ENCODE data around the gene FBP1.
A peak's percentile ranks its signal among the peaks of the same experiment; 100 is the strongest.

The FBP1 gene

DNA sequence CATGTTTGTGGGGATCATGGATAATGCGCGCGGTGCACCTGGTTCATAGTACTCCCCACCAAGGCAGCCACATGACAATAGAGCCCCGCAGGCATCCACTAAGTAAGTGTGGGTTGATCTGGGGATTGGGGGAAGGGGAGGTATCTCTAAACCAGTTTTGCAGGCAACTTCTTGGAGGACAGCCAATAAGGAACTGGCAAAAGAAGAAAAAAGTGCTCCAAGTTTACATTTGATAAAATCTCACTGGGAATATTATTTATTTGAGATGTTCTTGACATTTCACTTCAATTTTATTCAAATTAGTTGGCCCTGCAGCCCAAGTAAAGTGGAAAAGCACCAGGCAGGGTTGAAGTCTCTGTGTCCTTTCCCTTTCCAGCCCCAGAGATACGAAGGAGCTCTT lies 8.5 kb downstream of the FBP1 start:
- Histone ChIP-seq H3K4me3 (no peak overlapping the region), H4K20me1 (no peaks in the 10 kb centered on the region), H3K4me2 (no peak overlapping the region), H3K9ac (no peak overlapping the region), H3K9me3 (replicated peaks in 1 of 11) (peaks cover 0 to under 1% (median 0%) of the 10 kb centered on the region in 11 experiments; a peak in 1 of 22 replicates), H3K27ac (no peak overlapping the region), H3K4me1 (peaks cover 0 to 7% (median 4%) of the 10 kb centered on the region in 10 experiments; a peak in 9 of 20 replicates), H3K36me3 (no peaks in the 10 kb centered on the region), H3K27me3 (no peaks in the 10 kb centered on the region)
- no peak for TF ChIP-seq Cebpa-rat (IDR thresholded peaks at IDR 0.05)

DNA sequence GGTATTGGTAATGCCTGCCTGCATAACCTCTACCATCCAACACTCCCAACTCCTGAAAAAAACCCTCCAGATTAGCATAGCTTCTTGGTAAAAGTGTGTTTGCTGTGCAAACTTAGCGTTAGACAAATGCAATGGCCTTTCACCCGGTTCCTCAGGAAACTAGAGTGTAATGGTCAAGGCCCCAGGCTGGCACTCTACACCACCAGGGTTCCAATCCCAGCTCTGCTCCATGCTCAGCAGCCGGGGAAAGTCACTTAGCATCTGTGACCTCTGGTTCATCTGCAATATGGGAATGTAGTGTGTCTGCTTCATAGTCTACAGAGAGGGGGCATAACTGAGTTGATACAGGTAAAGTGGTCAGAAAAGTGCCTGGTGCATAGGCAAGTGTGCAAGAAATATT lies 9.0 kb downstream of the FBP1 start:
- H3K36me3 ChIP-seq, result no peaks in the 10 kb centered on the region
- no peak overlapping the region for H3K4me3 ChIP-seq
- H3K4me1 ChIP-seq, result peaks cover 0 to 12% (median 6%) of the 10 kb centered on the region in 10 experiments; a peak in 11 of 20 replicates
- no peak for TF ChIP-seq Cebpa-rat (IDR thresholded peaks at IDR 0.05)
- no peaks in the 10 kb centered on the region for H4K20me1 ChIP-seq
- no peaks in the 10 kb centered on the region for H3K27me3 ChIP-seq
- no peak overlapping the region for H3K27ac ChIP-seq
- H3K4me2 ChIP-seq, result no peak overlapping the region
- H3K9me3 ChIP-seq (replicated peaks in 1 of 11), result peaks cover 0 to 4% (median 0%) of the 10 kb centered on the region in 11 experiments; a peak in 1 of 22 replicates
- H3K9ac ChIP-seq, result no peak overlapping the region

DNA sequence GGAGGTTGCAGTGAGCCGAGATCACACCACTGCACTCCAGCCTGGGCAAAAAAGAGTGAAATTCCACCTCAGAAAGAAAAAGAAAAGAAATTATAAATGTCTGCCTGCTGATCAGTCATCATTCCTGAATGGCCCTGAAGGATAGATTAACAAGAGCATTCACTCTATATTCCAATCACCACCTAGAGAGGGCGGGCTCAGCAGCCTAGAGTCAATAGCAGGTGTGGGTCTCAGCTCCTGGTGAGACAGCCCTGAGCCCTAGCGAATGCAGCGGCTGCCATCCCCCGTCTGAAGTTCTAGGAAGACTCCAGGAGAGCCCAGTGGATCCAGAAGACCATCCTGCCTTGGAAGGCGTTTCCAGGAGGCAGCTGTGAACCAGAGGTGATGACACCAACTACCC lies 12.0 kb downstream of the FBP1 start:
- H3K4me3 ChIP-seq, result no peak overlapping the region
- peaks cover 4 to 16% (median 9%) of the 10 kb centered on the region in 10 experiments; a peak in 12 of 20 replicates for H3K4me1 ChIP-seq
- no peak overlapping the region for H3K4me2 ChIP-seq
- no peaks in the 10 kb centered on the region for H4K20me1 ChIP-seq
- TF ChIP-seq Cebpa-rat (IDR thresholded peaks at IDR 0.05), result no peak
- no peaks in the 10 kb centered on the region for H3K36me3 ChIP-seq
- H3K9ac ChIP-seq, result no peak overlapping the region
- H3K27ac ChIP-seq, result no peak overlapping the region
- H3K27me3 ChIP-seq, result no peaks in the 10 kb centered on the region
- H3K9me3 ChIP-seq (replicated peaks in 1 of 11), result 0 out of 22 replicates have a peak, but pooled peaks cover 0 to 4% (median 0%) of the 10 kb centered on the region in 11 experiments

DNA sequence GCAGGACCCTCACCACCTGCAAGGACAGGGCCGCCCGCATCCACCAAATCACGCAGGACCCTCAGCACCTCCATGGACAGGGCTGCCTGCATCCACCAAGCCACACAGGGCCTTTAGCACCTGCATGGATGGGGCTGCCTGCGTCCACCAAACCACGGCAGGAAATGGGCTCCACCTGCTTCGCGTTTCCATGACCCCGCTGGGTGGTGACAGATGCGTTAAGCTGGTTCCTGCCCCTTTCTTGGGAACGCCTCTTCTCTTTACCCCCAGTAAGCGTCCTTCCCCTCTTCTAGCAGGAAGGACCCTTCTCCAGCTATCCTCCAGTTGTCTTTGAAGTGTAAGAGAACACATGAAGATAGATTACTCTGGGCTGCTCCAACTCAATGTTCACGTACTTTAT lies 13.5 kb downstream of the FBP1 start:
- Histone ChIP-seq H3K9me3 (replicated peaks in 1 of 11) (0 out of 22 replicates have a peak, but pooled peaks cover 0 to 4% (median 0%) of the 10 kb centered on the region in 11 experiments), H3K27me3 (no peaks in the 10 kb centered on the region), H3K9ac (no peak overlapping the region), H3K4me2 (peak overlapping the region in 4 of 11 experiments; percentile 8 to 46 (median 31); a peak in 4 of 22 replicates), H3K27ac (no peak overlapping the region), H3K4me1 (peaks cover 4 to 27% (median 15%) of the 10 kb centered on the region in 10 experiments; a peak in 13 of 20 replicates), H3K4me3 (no peak overlapping the region), H4K20me1 (no peaks in the 10 kb centered on the region), H3K36me3 (no peaks in the 10 kb centered on the region)
- TF ChIP-seq Cebpa-rat (IDR thresholded peaks at IDR 0.05), result no peak

DNA sequence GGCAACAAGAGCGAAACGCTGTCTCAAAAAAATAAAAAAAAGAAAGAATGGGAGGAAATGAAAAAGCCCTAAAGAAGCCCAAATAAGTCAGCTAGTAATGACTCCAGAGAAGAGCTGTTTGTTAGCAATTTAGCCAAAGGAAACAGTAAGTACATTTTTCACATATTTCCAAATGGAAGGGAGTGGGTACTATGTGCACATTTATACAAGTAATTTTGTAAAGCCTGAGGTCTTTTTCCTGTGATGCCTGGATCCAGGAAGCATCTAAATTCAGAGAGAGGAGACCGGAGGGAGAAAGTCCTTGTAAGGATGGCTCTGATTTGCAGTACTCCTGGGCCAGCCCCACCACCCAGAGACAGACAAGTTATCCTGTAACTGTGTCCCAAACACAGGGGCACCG lies 14.7 kb downstream of the FBP1 start:
- Histone ChIP-seq H3K27ac (no peak overlapping the region), H3K4me1 (peaks cover 4 to 27% (median 15%) of the 10 kb centered on the region in 10 experiments; a peak in 13 of 20 replicates), H3K4me3 (no peak overlapping the region), H3K27me3 (no peaks in the 10 kb centered on the region), H3K4me2 (peak overlapping the region in 2 of 11 experiments; percentile 51 to 58; a peak in 4 of 22 replicates), H4K20me1 (no peaks in the 10 kb centered on the region), H3K9ac (no peak overlapping the region), H3K36me3 (no peaks in the 10 kb centered on the region), H3K9me3 (replicated peaks in 1 of 11) (peaks cover 0 to 14% (median 0%) of the 10 kb centered on the region in 11 experiments; a peak in 1 of 22 replicates)
- no peak for TF ChIP-seq Cebpa-rat (IDR thresholded peaks at IDR 0.05)

DNA sequence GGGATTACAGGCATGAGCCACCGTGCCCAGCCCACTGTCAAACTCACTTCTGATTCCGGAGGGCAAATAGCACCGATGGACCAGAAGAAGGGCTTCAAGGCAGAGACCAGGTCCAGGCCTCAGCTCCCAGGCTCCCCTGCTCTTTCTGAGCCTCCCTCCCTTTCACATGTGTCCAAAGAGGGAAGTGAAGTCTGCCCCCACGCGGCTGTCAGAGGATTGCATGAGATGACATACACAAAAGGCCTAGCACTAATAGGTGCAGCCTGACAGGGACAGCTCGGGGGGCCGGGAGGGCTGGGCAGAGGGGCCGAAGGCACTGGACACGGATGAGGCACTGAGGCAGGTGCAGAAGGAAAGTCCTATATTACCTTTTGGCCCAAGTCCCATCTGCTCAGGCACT lies 16.1 kb downstream of the FBP1 start:
- no peak overlapping the region for H3K4me3 ChIP-seq
- H4K20me1 ChIP-seq, result no peaks in the 10 kb centered on the region
- H3K36me3 ChIP-seq, result no peaks in the 10 kb centered on the region
- peaks cover 0 to 14% (median 0%) of the 10 kb centered on the region in 11 experiments; a peak in 1 of 22 replicates for H3K9me3 ChIP-seq (replicated peaks in 1 of 11)
- no peaks in the 10 kb centered on the region for H3K27me3 ChIP-seq
- no peak overlapping the region for H3K9ac ChIP-seq
- TF ChIP-seq Cebpa-rat (IDR thresholded peaks at IDR 0.05), result no peak
- no peak overlapping the region for H3K27ac ChIP-seq
- peaks cover 4 to 27% (median 15%) of the 10 kb centered on the region in 10 experiments; a peak in 13 of 20 replicates for H3K4me1 ChIP-seq
- no peak overlapping the region for H3K4me2 ChIP-seq

DNA sequence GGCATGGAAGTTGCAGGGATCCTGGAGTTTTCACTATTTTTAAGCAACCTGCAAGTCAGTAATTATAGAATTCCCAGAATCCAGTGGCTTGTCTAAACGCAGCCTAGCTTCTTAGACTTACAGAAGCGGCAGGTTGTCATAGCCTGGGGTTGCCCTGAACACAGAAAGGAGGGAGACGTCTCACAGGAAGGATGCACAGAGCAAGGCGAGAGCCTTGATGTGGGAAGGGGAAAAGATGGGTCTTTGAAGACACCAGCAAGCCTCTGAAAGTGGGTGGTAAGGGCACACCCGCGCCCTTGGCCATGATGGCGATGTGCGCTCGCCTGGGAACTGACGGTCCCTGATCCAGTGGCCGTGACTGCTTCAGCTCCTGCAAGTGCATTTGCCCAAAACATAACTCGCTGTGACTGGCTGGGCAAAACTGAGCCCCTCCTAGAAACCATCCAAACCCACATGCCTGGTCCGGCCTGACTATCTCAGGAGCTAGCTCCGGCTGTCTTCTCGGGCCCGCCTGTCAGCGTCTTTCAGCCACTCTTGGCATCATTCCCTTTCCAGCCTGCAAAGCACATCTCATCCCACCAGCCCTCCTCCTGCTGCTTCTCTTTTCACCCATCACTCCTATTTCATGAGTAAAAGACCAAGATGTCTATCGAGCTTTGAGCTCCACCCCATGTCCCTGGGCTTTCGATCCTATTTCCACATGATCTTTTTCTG lies 17.1 kb downstream of the FBP1 start:
- Histone ChIP-seq H3K4me2 (peak overlapping the region in 7 of 11 experiments; percentile 19 to 51 (median 44); a peak in 13 of 22 replicates), H3K36me3 (no peaks in the 10 kb centered on the region), H4K20me1 (no peaks in the 10 kb centered on the region), H3K9ac (no peak overlapping the region), H3K27me3 (no peaks in the 10 kb centered on the region), H3K4me3 (no peak overlapping the region), H3K4me1 (peaks cover 4 to 27% (median 15%) of the 10 kb centered on the region in 10 experiments; a peak in 13 of 20 replicates), H3K9me3 (replicated peaks in 1 of 11) (peaks cover 0 to 14% (median 0%) of the 10 kb centered on the region in 11 experiments; a peak in 1 of 22 replicates), H3K27ac (no peak overlapping the region)
- TF ChIP-seq Cebpa-rat (IDR thresholded peaks at IDR 0.05), result no peak

DNA sequence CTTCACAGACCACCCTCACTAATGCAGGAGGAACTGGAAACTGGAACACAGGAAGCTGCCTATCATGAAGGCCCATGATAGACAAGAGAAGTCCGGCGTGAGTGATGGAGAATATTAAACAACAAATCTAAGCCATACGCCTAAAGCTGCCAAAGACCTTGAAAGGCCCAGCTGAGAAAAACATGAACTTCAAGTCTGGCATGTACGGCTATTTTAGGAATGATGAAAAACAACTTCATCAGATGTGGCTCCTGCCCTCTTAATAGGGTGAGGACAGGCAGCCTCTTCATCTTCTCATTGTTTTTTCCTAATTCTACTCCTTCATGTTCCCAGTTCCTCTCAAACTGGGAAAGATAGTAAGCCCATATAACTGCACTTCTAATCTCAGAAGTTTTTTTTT lies 20.3 kb downstream of the FBP1 start:
- no peak overlapping the region for H3K9ac ChIP-seq
- no peak for TF ChIP-seq Cebpa-rat (IDR thresholded peaks at IDR 0.05)
- H3K36me3 ChIP-seq, result no peaks in the 10 kb centered on the region
- H3K9me3 ChIP-seq (replicated peaks in 1 of 11), result peaks cover 0 to 10% (median 0%) of the 10 kb centered on the region in 11 experiments; a peak in 1 of 22 replicates
- H3K4me3 ChIP-seq, result no peak overlapping the region
- no peaks in the 10 kb centered on the region for H3K27me3 ChIP-seq
- H3K27ac ChIP-seq, result no peak overlapping the region
- peaks cover 0 to 17% (median 9%) of the 10 kb centered on the region in 10 experiments; a peak in 11 of 20 replicates for H3K4me1 ChIP-seq
- no peak overlapping the region for H3K4me2 ChIP-seq
- no peaks in the 10 kb centered on the region for H4K20me1 ChIP-seq

DNA sequence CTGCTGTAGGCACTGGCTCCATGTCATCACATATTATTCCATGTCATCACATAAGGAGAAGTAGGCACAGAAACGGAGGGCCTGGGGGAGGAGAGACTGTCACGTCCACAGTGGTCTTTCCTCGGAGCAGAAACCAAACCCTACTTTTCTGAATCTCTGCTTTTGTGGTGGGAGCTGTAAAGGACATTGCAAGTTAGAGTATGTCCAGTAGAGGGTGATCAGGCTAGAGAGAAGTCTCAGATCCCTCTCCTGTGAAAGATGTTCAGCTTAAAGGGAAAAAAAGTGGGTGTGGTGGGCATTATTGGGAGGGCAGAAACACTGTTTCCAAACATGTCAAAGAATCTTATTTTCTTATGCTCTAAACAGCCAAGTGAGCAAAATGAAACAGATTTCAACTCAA lies 26.3 kb downstream of the FBP1 start:
- no peak for TF ChIP-seq Cebpa-rat (IDR thresholded peaks at IDR 0.05)
- Histone ChIP-seq H3K36me3 (no peaks in the 10 kb centered on the region), H3K27me3 (peaks cover 0 to 3% (median 0%) of the 10 kb centered on the region in 11 experiments; a peak in 1 of 22 replicates), H3K4me1 (peaks cover 0 to 25% (median 12%) of the 10 kb centered on the region in 10 experiments; a peak in 11 of 20 replicates), H4K20me1 (no peaks in the 10 kb centered on the region), H3K27ac (no peak overlapping the region), H3K9ac (no peak overlapping the region), H3K9me3 (replicated peaks in 1 of 11) (no peaks in the 10 kb centered on the region), H3K4me3 (no peak overlapping the region), H3K4me2 (no peak overlapping the region)
